HEK293 (cell line): Measurements from ENCODE around the gene PRR35.

ENCODE experiments used
- CTCF ChIA-PET: fragments of 350-600 bp; formaldehyde crosslinking; extraction: SDS; loops from one replicate; lab custom pipeline; 2021; ENCODE audit warnings: antibody characterized with exemption; lab: Yijun Ruan, JAX
- POLR2A ChIA-PET: fragments of 300-600 bp; formaldehyde crosslinking; extraction: SDS; loops from one replicate; lab custom pipeline; 2020; ENCODE audit warnings: antibody characterized with exemption, inconsistent platforms; lab: Yijun Ruan, JAX
- H3K27ac ChIP-seq: fragments of 200-500 bp; sonication (Bioruptor generic); 2 replicates; pipeline ENCODE4 v1.5.1; 2014; ENCODE audit warnings: low read depth, low read length, control low read depth, inconsistent platforms; ENCODE audit errors: extremely low read depth
- H3K36me3 ChIP-seq, 2 experiments: fragments of 200-500 bp in 1 of 2; sonication (Bioruptor generic) in 1 of 2; 1 replicate in 1 of 2; 2 replicates in 1 of 2; pipeline ENCODE4 v1.5.1; 2014 to 2017; ENCODE audit warnings: inconsistent platforms in 2 of 2, low read length in 2 of 2; ENCODE audit not compliant: control insufficient read depth in 2 of 2, insufficient read depth in 1 of 2
- H3K4me1 ChIP-seq: fragments of 200-500 bp; sonication (Bioruptor generic); 2 replicates; pipeline ENCODE4 v1.5.1; 2014; ENCODE audit warnings: mild to moderate bottlenecking, low read length, inconsistent platforms; ENCODE audit not compliant: control insufficient read depth, insufficient read depth
- H3K4me3 ChIP-seq: 2 replicates; pipeline ENCODE4 v1.5.1; 2011; ENCODE audit warnings: low read depth, mild to moderate bottlenecking, control low read depth, low read length, moderate library complexity
- H3K9me3 ChIP-seq: fragments of 200-500 bp; sonication (Bioruptor generic); 2 replicates; pipeline ENCODE4 v1.5.1; 2014; ENCODE audit warnings: low read depth, low read length, inconsistent platforms; ENCODE audit not compliant: control insufficient read depth, insufficient read depth
- EGR2 ChIP-seq: fragments of 450-650 bp; formaldehyde crosslinking; IDR thresholded peaks from 2 replicates; pipeline ENCODE4 v1.5.1; 2016; ENCODE audit warnings: low read depth, missing biosample characterization, missing genetic modification characterization
- GLIS1 ChIP-seq: fragments of 450-650 bp; formaldehyde crosslinking; IDR thresholded peaks from 2 replicates; pipeline ENCODE4 v1.5.1; 2016; ENCODE audit warnings: missing biosample characterization, missing genetic modification characterization
- IKZF3 ChIP-seq: fragments of 450-650 bp; IDR thresholded peaks from 2 replicates; pipeline ENCODE4 v1.5.0; 2018; ENCODE audit warnings: missing biosample characterization, mild to moderate bottlenecking, missing genetic modification characterization, moderate library complexity
- OVOL3 ChIP-seq: fragments of 450-650 bp; formaldehyde crosslinking; IDR thresholded peaks from 2 replicates; pipeline ENCODE4 v1.5.1; 2016; ENCODE audit warnings: missing biosample characterization, missing genetic modification characterization
- SCRT1 ChIP-seq: fragments of 450-650 bp; formaldehyde crosslinking; IDR thresholded peaks from 2 replicates; pipeline ENCODE4 v1.5.1; 2016; ENCODE audit warnings: missing biosample characterization, missing genetic modification characterization, borderline replicate concordance
- SCRT2 ChIP-seq: fragments of 450-650 bp; formaldehyde crosslinking; IDR thresholded peaks from 2 replicates; pipeline ENCODE4 v1.5.1; 2016; ENCODE audit warnings: missing biosample characterization, missing genetic modification characterization
- WT1 ChIP-seq: fragments of 450-650 bp; formaldehyde crosslinking; IDR thresholded peaks from 2 replicates; pipeline ENCODE4 v1.5.1; 2016; ENCODE audit warnings: missing biosample characterization, missing genetic modification characterization
- YY2 ChIP-seq: fragments of 450-650 bp; formaldehyde crosslinking; IDR thresholded peaks from 2 replicates; pipeline ENCODE4 v1.5.1; 2016; ENCODE audit warnings: missing biosample characterization, missing genetic modification characterization
- ZIC2 ChIP-seq: fragments of 450-650 bp; formaldehyde crosslinking; IDR thresholded peaks from 2 replicates; pipeline ENCODE4 v1.5.1; 2016; ENCODE audit warnings: missing biosample characterization, missing genetic modification characterization
- ZNF138 ChIP-seq: fragments of 450-650 bp; formaldehyde crosslinking; IDR thresholded peaks from 2 replicates; pipeline ENCODE4 v1.5.1; 2016; ENCODE audit warnings: missing biosample characterization, missing genetic modification characterization, borderline replicate concordance
- ZNF155 ChIP-seq: fragments of 450-650 bp; formaldehyde crosslinking; IDR thresholded peaks from 2 replicates; pipeline ENCODE4 v1.5.1; 2016; ENCODE audit warnings: missing biosample characterization, missing genetic modification characterization
- ZNF324 ChIP-seq: fragments of 450-650 bp; formaldehyde crosslinking; IDR thresholded peaks from 2 replicates; pipeline ENCODE4 v1.5.1; 2016; ENCODE audit warnings: missing biosample characterization, missing genetic modification characterization
- ZNF416 ChIP-seq: fragments of 450-650 bp; formaldehyde crosslinking; IDR thresholded peaks from 2 replicates; pipeline ENCODE4 v1.5.1; 2016; ENCODE audit warnings: missing biosample characterization, missing genetic modification characterization
- ZNF423 ChIP-seq: fragments of 450-650 bp; formaldehyde crosslinking; IDR thresholded peaks from 2 replicates; pipeline ENCODE4 v1.5.1; 2016; ENCODE audit warnings: missing biosample characterization, missing genetic modification characterization
- ZNF48 ChIP-seq: fragments of 450-650 bp; formaldehyde crosslinking; IDR thresholded peaks from 2 replicates; pipeline ENCODE4 v1.5.1; 2016; ENCODE audit warnings: missing biosample characterization, missing genetic modification characterization
- ZNF521 ChIP-seq: fragments of 450-650 bp; formaldehyde crosslinking; IDR thresholded peaks from 2 replicates; pipeline ENCODE4 v1.5.1; 2017; ENCODE audit warnings: missing biosample characterization, mild to moderate bottlenecking, missing genetic modification characterization
- ZNF529 ChIP-seq: fragments of 450-650 bp; formaldehyde crosslinking; IDR thresholded peaks from 2 replicates; pipeline ENCODE4 v1.5.1; 2017; ENCODE audit warnings: missing genetic modification characterization, missing biosample characterization; ENCODE audit not compliant: insufficient replicate concordance
- ZNF571 ChIP-seq: fragments of 450-650 bp; formaldehyde crosslinking; IDR thresholded peaks from 2 replicates; pipeline ENCODE4 v1.5.0; 2017; ENCODE audit warnings: missing biosample characterization, missing genetic modification characterization
- ZSCAN23 ChIP-seq: fragments of 450-650 bp; formaldehyde crosslinking; IDR thresholded peaks from 2 replicates; pipeline ENCODE4 v1.5.1; 2016; ENCODE audit warnings: missing biosample characterization, missing genetic modification characterization
- TF ChIP-seq, protein P1 (sequence below): fragments of 450-650 bp; formaldehyde crosslinking; IDR thresholded peaks from 2 replicates; pipeline ENCODE4 v1.5.1; 2016; ENCODE audit warnings: missing biosample characterization, missing genetic modification characterization
- TF ChIP-seq, protein P2 (sequence below): fragments of 450-650 bp; formaldehyde crosslinking; IDR thresholded peaks from 2 replicates; pipeline ENCODE4 v1.5.1; 2017; ENCODE audit warnings: missing biosample characterization, missing genetic modification characterization
- TF ChIP-seq, protein P3 (sequence below): fragments of 450-650 bp; formaldehyde crosslinking; IDR thresholded peaks from 2 replicates; pipeline ENCODE4 v1.5.1; 2017; ENCODE audit warnings: missing biosample characterization, missing genetic modification characterization
- TF ChIP-seq, protein P4 (sequence below): fragments of 450-650 bp; formaldehyde crosslinking; IDR thresholded peaks from 2 replicates; pipeline ENCODE4 v1.5.1; 2016; ENCODE audit warnings: missing biosample characterization, missing genetic modification characterization
- TF ChIP-seq, protein P5 (sequence below): fragments of 450-650 bp; formaldehyde crosslinking; IDR thresholded peaks from 2 replicates; pipeline ENCODE4 v1.5.1; 2016; ENCODE audit warnings: missing biosample characterization, missing genetic modification characterization

The PRR35 gene

DNA sequence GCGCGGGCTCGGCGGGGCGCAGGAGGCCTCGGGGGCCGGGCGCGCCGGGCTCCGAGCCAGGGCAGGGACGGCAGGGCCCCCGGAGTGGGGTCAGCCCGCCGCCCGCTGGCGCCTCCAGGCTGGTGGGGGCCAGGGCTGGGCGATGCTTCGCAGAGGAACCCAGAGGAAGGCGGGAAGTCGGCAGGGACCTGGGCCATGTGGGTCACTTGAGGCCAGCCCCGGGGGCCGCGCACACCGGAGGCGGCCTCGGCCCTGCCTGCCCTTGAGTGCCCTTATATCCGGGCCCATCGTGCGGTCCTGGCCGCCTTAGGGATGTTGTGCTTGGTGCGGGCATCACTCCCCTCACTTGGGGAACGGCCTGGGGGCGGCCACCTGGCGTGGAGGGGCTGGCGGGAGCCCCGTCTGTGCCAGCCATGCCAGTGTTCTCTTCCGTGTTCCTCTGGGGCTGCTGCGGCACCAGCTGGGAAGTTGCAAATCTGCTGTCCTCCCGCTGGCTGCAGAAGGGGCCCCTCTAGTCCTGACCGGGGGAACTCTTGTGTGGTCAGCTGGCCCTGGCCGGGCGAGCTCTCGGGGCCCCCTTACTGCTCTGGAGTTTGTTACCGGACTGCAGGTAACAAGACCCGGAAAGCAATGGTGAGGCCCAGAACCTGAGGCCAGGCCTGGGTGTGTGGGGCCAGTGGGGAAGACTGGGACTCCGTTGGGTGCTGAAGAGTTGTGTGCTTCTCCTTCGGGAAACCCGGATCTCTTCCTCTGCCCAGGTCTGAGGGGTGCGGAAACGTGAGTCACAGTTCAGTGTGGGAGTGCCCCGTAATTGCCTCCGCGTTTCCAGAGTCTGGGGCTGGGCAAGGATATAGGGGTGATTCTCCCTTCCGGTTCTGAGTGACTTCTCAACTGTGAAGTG is 31.8 kb upstream of the PRR35 start (continued):
- TF ChIP-seq ZNF155 (tag by site-specific recombination), result no peak
- TF ChIP-seq WT1 (tag by site-specific recombination), result no peak
- TF ChIP-seq ZNF324 (tag by site-specific recombination), result no peak
- TF ChIP-seq, protein P1, sequence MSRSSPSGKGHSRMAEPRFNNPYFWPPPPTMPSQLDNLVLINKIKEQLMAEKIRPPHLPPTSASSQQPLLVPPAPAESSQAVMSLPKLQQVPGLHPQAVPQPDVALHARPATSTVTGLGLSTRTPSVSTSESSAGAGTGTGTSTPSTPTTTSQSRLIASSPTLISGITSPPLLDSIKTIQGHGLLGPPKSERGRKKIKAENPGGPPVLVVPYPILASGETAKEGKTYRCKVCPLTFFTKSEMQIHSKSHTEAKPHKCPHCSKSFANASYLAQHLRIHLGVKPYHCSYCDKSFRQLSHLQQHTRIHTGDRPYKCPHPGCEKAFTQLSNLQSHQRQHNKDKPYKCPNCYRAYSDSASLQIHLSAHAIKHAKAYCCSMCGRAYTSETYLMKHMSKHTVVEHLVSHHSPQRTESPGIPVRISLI (tag by site-specific recombination), result no peak
- TF ChIP-seq ZNF529 (tag by site-specific recombination), result no peak
- no peak for TF ChIP-seq YY2 (tag by site-specific recombination)
- TF ChIP-seq ZIC2, result peak; percentile 73
- TF ChIP-seq ZNF571 (tag by site-specific recombination), result no peak
- TF ChIP-seq ZNF138 (tag by site-specific recombination), result no peak
- TF ChIP-seq, protein P2, sequence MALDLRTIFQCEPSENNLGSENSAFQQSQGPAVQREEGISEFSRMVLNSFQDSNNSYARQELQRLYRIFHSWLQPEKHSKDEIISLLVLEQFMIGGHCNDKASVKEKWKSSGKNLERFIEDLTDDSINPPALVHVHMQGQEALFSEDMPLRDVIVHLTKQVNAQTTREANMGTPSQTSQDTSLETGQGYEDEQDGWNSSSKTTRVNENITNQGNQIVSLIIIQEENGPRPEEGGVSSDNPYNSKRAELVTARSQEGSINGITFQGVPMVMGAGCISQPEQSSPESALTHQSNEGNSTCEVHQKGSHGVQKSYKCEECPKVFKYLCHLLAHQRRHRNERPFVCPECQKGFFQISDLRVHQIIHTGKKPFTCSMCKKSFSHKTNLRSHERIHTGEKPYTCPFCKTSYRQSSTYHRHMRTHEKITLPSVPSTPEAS (tag by site-specific recombination), result no peak
- no peak for TF ChIP-seq ZNF521 (tag by site-specific recombination)
- TF ChIP-seq GLIS1 (tag by site-specific recombination), result no peak; the same call in 1 of the 2 replicates
- TF ChIP-seq ZNF423 (tag by site-specific recombination), result no peak
- peak; percentile 29; the same call in 1 of the 2 replicates for TF ChIP-seq EGR2 (tag by site-specific recombination)
- no peak for TF ChIP-seq IKZF3 (tag by site-specific recombination)
- TF ChIP-seq, protein P3, sequence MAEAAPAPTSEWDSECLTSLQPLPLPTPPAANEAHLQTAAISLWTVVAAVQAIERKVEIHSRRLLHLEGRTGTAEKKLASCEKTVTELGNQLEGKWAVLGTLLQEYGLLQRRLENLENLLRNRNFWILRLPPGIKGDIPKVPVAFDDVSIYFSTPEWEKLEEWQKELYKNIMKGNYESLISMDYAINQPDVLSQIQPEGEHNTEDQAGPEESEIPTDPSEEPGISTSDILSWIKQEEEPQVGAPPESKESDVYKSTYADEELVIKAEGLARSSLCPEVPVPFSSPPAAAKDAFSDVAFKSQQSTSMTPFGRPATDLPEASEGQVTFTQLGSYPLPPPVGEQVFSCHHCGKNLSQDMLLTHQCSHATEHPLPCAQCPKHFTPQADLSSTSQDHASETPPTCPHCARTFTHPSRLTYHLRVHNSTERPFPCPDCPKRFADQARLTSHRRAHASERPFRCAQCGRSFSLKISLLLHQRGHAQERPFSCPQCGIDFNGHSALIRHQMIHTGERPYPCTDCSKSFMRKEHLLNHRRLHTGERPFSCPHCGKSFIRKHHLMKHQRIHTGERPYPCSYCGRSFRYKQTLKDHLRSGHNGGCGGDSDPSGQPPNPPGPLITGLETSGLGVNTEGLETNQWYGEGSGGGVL (tag by site-specific recombination), result no peak

DNA sequence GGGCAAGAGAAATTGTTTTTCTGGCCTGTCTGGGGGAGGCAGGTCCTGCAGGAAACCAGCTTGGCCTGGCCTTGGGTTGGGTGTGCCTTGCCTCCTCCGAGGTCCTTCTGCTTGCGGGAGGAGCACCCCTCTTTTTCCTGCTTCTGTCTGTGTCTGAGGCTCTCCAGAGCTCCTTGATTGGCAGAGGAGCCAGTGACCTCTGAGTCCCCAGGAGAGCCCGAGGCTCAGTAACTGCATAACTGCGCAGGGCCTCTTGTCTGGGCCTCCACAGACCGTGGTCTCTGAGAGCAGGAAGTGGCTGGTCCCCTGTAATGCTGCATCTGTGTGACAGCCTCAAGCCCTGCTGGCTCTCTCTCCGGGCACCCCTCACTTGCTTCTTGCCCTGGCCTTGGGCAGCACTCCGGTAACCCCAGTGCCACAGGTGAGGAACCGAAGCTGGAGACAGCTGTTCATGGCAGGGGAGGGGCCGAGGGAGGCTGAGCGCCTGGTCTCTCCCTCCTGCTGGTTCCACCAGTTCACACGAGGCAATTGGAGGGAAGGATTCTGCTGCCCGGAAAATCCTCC is 31.1 kb upstream of the PRR35 start:
- ChIA-PET CTCF (no interaction called here), POLR2A (interaction anchor here (0.6 kb wide), 1 partner anchor 24 kb away, joined by 7 read pairs; no protein-coding TSS in a partner anchor)
- Histone ChIP-seq H3K36me3 (peaks cover 0 to 23% of the 10 kb centered on the region in 2 experiments; a peak in 2 of 3 replicates), H3K27ac (peak overlapping the region; percentile 97), H3K9me3 (no peaks in the 10 kb centered on the region), H3K4me1 (peaks cover 8% of the 10 kb centered on the region), H3K4me3 (peak overlapping the region; percentile 72)
- TF ChIP-seq ZNF416 (no peak), OVOL3 (tag by site-specific recombination) (no peak), SCRT2 (peak; percentile 87), ZNF48 (tag by site-specific recombination) (no peak), ZSCAN23 (tag by site-specific recombination) (no peak), SCRT1 (peak; percentile 92)
- TF ChIP-seq, protein P3 (tag by site-specific recombination), result no peak
- TF ChIP-seq, protein P4, sequence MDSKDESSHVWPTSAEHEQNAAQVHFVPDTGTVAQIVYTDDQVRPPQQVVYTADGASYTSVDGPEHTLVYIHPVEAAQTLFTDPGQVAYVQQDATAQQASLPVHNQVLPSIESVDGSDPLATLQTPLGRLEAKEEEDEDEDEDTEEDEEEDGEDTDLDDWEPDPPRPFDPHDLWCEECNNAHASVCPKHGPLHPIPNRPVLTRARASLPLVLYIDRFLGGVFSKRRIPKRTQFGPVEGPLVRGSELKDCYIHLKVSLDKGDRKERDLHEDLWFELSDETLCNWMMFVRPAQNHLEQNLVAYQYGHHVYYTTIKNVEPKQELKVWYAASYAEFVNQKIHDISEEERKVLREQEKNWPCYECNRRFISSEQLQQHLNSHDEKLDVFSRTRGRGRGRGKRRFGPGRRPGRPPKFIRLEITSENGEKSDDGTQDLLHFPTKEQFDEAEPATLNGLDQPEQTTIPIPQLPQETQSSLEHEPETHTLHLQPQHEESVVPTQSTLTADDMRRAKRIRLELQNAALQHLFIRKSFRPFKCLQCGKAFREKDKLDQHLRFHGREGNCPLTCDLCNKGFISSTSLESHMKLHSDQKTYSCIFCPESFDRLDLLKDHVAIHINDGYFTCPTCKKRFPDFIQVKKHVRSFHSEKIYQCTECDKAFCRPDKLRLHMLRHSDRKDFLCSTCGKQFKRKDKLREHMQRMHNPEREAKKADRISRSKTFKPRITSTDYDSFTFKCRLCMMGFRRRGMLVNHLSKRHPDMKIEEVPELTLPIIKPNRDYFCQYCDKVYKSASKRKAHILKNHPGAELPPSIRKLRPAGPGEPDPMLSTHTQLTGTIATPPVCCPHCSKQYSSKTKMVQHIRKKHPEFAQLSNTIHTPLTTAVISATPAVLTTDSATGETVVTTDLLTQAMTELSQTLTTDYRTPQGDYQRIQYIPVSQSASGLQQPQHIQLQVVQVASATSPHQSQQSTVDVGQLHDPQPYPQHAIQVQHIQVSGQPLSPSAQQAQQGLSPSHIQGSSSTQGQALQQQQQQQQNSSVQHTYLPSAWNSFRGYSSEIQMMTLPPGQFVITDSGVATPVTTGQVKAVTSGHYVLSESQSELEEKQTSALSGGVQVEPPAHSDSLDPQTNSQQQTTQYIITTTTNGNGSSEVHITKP (tag by site-specific recombination), result 0 out of 2 replicates have a peak, but pooled peaks have one; percentile 14
- TF ChIP-seq, protein P5, sequence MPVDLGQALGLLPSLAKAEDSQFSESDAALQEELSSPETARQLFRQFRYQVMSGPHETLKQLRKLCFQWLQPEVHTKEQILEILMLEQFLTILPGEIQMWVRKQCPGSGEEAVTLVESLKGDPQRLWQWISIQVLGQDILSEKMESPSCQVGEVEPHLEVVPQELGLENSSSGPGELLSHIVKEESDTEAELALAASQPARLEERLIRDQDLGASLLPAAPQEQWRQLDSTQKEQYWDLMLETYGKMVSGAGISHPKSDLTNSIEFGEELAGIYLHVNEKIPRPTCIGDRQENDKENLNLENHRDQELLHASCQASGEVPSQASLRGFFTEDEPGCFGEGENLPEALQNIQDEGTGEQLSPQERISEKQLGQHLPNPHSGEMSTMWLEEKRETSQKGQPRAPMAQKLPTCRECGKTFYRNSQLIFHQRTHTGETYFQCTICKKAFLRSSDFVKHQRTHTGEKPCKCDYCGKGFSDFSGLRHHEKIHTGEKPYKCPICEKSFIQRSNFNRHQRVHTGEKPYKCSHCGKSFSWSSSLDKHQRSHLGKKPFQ (tag by site-specific recombination), result peak; percentile 73
